K562 (cell line): ENCODE results near the gene ABHD8. TPM values are rescaled to one million over a fixed set of nuclear protein-coding genes. Genes with fewer than 3 reads are reported as not detected.

Experiments used
- BRCA1 ChIP-seq, 2 experiments: fragments of 450-650 bp in 1 of 2; sonication (generic) in 1 of 2; formaldehyde crosslinking in 1 of 2; IDR thresholded peaks; 2 replicates each; pipeline versions ENCODE4 v1.5.0 to v1.6.1; 2017 to 2020; ENCODE audit warnings: mild to moderate bottlenecking in 1 of 2, missing genetic modification reagents in 1 of 2
- DDX20 ChIP-seq: fragments of 450-650 bp; IDR thresholded peaks from 2 replicates; pipeline ENCODE4 v1.6.1; 2016; ENCODE audit warnings: missing genetic modification characterization, low read depth, mild to moderate bottlenecking, missing compliant biosample characterization, moderate library complexity
- KLF10 ChIP-seq: fragments of 250-450 bp; sonication (Bioruptor Pico); IDR thresholded peaks from 2 replicates; pipeline ENCODE4 v1.6.1; 2021; ENCODE audit warnings: matching md5 sums
- OTX1 ChIP-seq: fragments of 450-650 bp; formaldehyde crosslinking; IDR thresholded peaks from 2 replicates; pipeline ENCODE4 v1.4.0; 2022; ENCODE audit warnings: mild to moderate bottlenecking
- PCBP2 ChIP-seq: fragments of 200-400 bp; formaldehyde crosslinking; IDR thresholded peaks from 2 replicates; pipeline ENCODE4 v1.6.1; 2018; ENCODE audit warnings: low read length, low read depth, mild to moderate bottlenecking, moderate library complexity; ENCODE audit not compliant: poor library complexity, severe bottlenecking
- RBM34 ChIP-seq: fragments of 200-400 bp; formaldehyde crosslinking; IDR thresholded peaks from 2 replicates; pipeline ENCODE4 v1.6.1; 2018; ENCODE audit warnings: low read length, borderline replicate concordance; ENCODE audit not compliant: insufficient read depth
- SOX6 ChIP-seq: fragments of 450-650 bp; IDR thresholded peaks from 2 replicates; pipeline ENCODE4 v1.6.1; 2014; ENCODE audit warnings: mild to moderate bottlenecking
- U2AF2 ChIP-seq: fragments of 200-400 bp; formaldehyde crosslinking; optimal IDR thresholded peaks from 2 replicates; pipeline ENCODE3; 2017; ENCODE audit warnings: low read depth, mild to moderate bottlenecking, low read length
- ZEB2 ChIP-seq: fragments of 450-650 bp; IDR thresholded peaks from 2 replicates; pipeline ENCODE4 v1.6.1; 2016
- ZFP30 ChIP-seq: fragments of 250-450 bp; sonication (Bioruptor Pico); IDR thresholded peaks from 2 replicates; pipeline ENCODE4 v1.8.0; 2022; ENCODE audit warnings: moderate library complexity, mild to moderate bottlenecking, inconsistent platforms, borderline replicate concordance
- ZKSCAN3 ChIP-seq: fragments of 250-450 bp; sonication (Bioruptor Pico); IDR thresholded peaks from 2 replicates; pipeline ENCODE4 v1.4.0; 2020
- ZNF668 ChIP-seq: fragments of 250-450 bp; sonication (Bioruptor Pico); IDR thresholded peaks from 2 replicates; pipeline ENCODE4 v1.8.0; 2022; ENCODE audit warnings: mild to moderate bottlenecking, inconsistent platforms
- ZNF785 ChIP-seq: fragments of 250-450 bp; sonication (Bioruptor Pico); IDR thresholded peaks from 2 replicates; pipeline ENCODE4 v1.4.0; 2020; ENCODE audit warnings: mild to moderate bottlenecking
- polyA plus RNA-seq, 8 experiments: library from polyadenylated mRNA; depleted of rRNA in 4 of 8; stranded (reverse) in 5 of 8; unstranded in 3 of 8; fragments of >200 nt; fragmentation: Nextera tagmentation in 2 of 8; fragmentation: Illumina TruSeq in 1 of 8; extraction: Ambion mirVana in 2 of 8; extraction: Trizol in 1 of 8; gene quantifications; 2 replicates each; pipeline versions ENCODE4 v1.2.1 to v1.2.3, GENCODE V29; 2011 to 2014; ENCODE audit warnings: inconsistent platforms in 1 of 8, missing spikeins in 1 of 8
- total RNA-seq, 7 experiments: library from RNA; depleted of rRNA in 6 of 7; stranded (reverse); fragments of >200 nt in 6 of 7; fragmentation: Illumina TruSeq in 2 of 7; extraction: Trizol in 2 of 7; gene quantifications; 2 replicates each; pipeline versions ENCODE4 v1.2.1 to v1.2.3, GENCODE V29; 2011 to 2021; ENCODE audit warnings: low replicate concordance in 1 of 7
- TF ChIP-seq, protein P1 (sequence below): fragments of 450-650 bp; IDR thresholded peaks from 2 replicates; pipeline ENCODE4 v1.6.1; 2016; ENCODE audit warnings: mild to moderate bottlenecking, moderate library complexity
- TF ChIP-seq, protein P2 (sequence below): fragments of 250-450 bp; sonication (Bioruptor Pico); IDR thresholded peaks from 2 replicates; pipeline ENCODE4 v1.5.1; 2021; ENCODE audit warnings: mild to moderate bottlenecking

Gene ABHD8
- total and polyA plus RNA-seq, 9 of the 15 experiments (the other 6 are each of a cell fraction or from before 2014, with no cell fraction given): 0.04 to 6.6 (median 2.0) TPM; not detected in 1

DNA sequence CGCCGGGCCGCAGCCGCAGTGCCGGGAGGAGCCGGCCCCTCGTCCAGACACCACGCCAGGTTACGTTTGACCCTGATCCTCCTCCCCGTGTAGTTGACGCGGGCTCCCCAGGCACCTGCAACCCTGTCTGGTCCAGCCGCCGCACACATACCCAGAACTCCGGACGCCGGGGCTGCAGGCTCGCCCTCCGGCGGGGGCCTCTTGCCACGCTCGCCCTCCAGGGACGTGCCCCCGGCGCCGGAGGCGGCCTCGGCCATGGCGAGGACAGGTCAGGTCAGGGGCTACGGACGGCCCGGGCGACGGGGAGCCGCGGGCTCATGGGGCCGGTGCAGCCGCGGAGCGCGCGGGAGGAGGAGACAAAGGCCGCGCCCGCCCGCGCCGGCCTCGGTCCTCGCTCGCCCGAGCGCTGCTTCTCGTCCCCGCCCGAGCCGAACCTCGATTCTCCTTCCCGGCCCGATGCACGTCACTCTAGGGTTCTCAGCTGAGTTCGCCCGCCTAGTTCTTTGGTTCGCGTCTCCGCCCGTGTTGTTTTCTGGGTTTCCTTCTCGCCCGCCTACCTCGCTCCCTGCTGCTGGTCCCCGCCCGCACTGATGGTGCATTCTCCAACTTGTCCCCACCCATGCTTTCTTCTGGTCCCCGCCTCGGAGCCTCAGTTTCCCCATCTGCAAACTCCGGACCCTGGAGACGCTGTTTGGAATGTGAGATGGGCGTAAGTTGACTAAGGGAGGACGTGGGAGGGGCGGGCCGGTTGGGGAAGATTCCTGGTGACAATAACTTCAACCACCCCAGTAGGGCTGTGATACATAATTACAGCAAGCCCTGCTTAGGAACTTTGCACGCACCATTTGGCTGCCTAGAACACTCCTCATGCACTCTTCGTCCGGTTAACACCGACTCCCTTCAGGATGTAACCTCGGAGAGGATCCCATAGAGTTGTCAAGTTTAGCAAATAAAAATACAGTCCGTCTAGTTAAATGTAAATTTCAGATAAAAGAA, 31.5 kb upstream of the ABHD8 start, which contains the start of gene ANO8 (continued):
- TF ChIP-seq, protein P1, sequence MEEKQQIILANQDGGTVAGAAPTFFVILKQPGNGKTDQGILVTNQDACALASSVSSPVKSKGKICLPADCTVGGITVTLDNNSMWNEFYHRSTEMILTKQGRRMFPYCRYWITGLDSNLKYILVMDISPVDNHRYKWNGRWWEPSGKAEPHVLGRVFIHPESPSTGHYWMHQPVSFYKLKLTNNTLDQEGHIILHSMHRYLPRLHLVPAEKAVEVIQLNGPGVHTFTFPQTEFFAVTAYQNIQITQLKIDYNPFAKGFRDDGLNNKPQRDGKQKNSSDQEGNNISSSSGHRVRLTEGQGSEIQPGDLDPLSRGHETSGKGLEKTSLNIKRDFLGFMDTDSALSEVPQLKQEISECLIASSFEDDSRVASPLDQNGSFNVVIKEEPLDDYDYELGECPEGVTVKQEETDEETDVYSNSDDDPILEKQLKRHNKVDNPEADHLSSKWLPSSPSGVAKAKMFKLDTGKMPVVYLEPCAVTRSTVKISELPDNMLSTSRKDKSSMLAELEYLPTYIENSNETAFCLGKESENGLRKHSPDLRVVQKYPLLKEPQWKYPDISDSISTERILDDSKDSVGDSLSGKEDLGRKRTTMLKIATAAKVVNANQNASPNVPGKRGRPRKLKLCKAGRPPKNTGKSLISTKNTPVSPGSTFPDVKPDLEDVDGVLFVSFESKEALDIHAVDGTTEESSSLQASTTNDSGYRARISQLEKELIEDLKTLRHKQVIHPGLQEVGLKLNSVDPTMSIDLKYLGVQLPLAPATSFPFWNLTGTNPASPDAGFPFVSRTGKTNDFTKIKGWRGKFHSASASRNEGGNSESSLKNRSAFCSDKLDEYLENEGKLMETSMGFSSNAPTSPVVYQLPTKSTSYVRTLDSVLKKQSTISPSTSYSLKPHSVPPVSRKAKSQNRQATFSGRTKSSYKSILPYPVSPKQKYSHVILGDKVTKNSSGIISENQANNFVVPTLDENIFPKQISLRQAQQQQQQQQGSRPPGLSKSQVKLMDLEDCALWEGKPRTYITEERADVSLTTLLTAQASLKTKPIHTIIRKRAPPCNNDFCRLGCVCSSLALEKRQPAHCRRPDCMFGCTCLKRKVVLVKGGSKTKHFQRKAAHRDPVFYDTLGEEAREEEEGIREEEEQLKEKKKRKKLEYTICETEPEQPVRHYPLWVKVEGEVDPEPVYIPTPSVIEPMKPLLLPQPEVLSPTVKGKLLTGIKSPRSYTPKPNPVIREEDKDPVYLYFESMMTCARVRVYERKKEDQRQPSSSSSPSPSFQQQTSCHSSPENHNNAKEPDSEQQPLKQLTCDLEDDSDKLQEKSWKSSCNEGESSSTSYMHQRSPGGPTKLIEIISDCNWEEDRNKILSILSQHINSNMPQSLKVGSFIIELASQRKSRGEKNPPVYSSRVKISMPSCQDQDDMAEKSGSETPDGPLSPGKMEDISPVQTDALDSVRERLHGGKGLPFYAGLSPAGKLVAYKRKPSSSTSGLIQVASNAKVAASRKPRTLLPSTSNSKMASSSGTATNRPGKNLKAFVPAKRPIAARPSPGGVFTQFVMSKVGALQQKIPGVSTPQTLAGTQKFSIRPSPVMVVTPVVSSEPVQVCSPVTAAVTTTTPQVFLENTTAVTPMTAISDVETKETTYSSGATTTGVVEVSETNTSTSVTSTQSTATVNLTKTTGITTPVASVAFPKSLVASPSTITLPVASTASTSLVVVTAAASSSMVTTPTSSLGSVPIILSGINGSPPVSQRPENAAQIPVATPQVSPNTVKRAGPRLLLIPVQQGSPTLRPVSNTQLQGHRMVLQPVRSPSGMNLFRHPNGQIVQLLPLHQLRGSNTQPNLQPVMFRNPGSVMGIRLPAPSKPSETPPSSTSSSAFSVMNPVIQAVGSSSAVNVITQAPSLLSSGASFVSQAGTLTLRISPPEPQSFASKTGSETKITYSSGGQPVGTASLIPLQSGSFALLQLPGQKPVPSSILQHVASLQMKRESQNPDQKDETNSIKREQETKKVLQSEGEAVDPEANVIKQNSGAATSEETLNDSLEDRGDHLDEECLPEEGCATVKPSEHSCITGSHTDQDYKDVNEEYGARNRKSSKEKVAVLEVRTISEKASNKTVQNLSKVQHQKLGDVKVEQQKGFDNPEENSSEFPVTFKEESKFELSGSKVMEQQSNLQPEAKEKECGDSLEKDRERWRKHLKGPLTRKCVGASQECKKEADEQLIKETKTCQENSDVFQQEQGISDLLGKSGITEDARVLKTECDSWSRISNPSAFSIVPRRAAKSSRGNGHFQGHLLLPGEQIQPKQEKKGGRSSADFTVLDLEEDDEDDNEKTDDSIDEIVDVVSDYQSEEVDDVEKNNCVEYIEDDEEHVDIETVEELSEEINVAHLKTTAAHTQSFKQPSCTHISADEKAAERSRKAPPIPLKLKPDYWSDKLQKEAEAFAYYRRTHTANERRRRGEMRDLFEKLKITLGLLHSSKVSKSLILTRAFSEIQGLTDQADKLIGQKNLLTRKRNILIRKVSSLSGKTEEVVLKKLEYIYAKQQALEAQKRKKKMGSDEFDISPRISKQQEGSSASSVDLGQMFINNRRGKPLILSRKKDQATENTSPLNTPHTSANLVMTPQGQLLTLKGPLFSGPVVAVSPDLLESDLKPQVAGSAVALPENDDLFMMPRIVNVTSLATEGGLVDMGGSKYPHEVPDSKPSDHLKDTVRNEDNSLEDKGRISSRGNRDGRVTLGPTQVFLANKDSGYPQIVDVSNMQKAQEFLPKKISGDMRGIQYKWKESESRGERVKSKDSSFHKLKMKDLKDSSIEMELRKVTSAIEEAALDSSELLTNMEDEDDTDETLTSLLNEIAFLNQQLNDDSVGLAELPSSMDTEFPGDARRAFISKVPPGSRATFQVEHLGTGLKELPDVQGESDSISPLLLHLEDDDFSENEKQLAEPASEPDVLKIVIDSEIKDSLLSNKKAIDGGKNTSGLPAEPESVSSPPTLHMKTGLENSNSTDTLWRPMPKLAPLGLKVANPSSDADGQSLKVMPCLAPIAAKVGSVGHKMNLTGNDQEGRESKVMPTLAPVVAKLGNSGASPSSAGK: no peak
- TF ChIP-seq U2AF2: no peak
- TF ChIP-seq DDX20: no peak
- no peak for TF ChIP-seq OTX1 (CRISPR knock-in tag)
- no peak for TF ChIP-seq PCBP2
- no peak for TF ChIP-seq ZNF668 (CRISPR knock-in tag)
- no peak for TF ChIP-seq RBM34
- TF ChIP-seq SOX6: peak; percentile 82
- no peak for TF ChIP-seq ZKSCAN3 (CRISPR knock-in tag)
- TF ChIP-seq KLF10: no peak
- TF ChIP-seq, protein P2, sequence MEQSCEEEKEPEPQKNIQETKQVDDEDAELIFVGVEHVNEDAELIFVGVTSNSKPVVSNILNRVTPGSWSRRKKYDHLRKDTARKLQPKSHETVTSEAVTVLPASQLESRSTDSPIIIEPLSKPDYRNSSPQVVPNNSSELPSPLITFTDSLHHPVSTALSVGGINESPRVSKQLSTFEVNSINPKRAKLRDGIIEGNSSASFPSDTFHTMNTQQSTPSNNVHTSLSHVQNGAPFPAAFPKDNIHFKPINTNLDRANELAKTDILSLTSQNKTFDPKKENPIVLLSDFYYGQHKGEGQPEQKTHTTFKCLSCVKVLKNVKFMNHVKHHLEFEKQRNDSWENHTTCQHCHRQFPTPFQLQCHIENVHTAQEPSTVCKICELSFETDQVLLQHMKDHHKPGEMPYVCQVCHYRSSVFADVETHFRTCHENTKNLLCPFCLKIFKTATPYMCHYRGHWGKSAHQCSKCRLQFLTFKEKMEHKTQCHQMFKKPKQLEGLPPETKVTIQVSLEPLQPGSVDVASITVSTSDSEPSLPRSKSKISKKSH: no peak
- 0 out of 2 replicates have a peak, but pooled peaks have one; percentile 32 for TF ChIP-seq ZEB2
- no peak for TF ChIP-seq BRCA1 (IDR thresholded peaks at IDR 0.05)
- TF ChIP-seq BRCA1 (CRISPR knock-in tag; IDR thresholded peaks at IDR 0.05): no peak
- TF ChIP-seq ZNF785 (CRISPR knock-in tag): no peak
- no peak for TF ChIP-seq ZFP30 (CRISPR knock-in tag)
